Measurements from ENCODE around the gene PTPRB.

The PTPRB gene

DNA sequence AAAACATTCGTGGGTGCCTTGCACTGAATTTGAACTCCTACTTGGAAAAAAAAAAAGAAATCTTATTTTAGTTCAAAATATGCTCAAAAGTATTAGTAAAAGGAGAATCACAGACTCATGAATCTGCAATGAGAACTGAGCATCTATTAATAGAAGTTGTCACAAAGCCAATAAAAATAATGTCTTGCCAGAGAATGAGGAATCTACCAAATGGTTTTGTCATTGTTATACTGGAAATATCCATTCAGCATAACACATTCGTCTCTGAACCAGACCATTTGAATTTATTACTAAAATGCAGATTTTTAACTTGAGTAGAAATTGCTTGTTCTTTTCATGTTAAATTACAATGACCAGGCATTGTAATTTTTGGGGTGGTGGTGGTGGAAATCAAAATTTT lies 11.6 kb upstream of the PTPRB start:
- no peak for DNase-seq
- H3K36me3 ChIP-seq (replicated peaks) = no peaks in the 10 kb centered on the region
- no peak overlapping the region for H3K4me3 ChIP-seq (ENCODE audit: low read depth, low read length)
- TF ChIP-seq, protein P1, sequence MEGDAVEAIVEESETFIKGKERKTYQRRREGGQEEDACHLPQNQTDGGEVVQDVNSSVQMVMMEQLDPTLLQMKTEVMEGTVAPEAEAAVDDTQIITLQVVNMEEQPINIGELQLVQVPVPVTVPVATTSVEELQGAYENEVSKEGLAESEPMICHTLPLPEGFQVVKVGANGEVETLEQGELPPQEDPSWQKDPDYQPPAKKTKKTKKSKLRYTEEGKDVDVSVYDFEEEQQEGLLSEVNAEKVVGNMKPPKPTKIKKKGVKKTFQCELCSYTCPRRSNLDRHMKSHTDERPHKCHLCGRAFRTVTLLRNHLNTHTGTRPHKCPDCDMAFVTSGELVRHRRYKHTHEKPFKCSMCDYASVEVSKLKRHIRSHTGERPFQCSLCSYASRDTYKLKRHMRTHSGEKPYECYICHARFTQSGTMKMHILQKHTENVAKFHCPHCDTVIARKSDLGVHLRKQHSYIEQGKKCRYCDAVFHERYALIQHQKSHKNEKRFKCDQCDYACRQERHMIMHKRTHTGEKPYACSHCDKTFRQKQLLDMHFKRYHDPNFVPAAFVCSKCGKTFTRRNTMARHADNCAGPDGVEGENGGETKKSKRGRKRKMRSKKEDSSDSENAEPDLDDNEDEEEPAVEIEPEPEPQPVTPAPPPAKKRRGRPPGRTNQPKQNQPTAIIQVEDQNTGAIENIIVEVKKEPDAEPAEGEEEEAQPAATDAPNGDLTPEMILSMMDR (IDR thresholded peaks at IDR 0.05; ENCODE audit: low read depth, low read length, missing control alignments) = no peak
- peak overlapping the region; percentile 93 for H3K27ac ChIP-seq
- no peaks in the 10 kb centered on the region for H3K27me3 ChIP-seq (replicated peaks)
- in situ Hi-C loops (cut with HindIII; ENCODE audit: low pct_ligation_motif_present, low sequenced_read_pairs) = no loop called here

DNA sequence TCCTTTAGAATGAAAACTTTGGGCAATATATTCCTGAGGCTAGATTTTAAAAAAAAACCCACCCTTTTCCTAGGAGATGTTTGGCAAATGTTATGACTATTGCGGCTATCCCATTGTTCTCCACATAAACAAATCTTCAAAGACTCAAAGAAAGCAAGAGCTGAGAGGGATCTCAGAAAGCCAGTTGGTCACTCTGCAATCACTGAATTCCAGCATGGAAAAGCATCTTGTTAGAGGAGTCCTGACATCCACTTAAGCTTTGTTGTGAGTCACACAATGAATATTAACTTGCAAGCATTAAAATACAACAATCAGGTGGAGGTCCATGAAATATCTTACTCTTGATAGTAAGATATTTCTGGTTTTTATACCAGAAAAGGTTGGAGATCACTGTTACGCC lies 11.0 kb upstream of the PTPRB start:
- peak overlapping the region; percentile 93 for H3K27ac ChIP-seq
- no peak overlapping the region for H3K4me3 ChIP-seq (ENCODE audit: low read depth, low read length)
- in situ Hi-C loops (cut with HindIII; ENCODE audit: low pct_ligation_motif_present, low sequenced_read_pairs) = no loop called here
- TF ChIP-seq, protein P1 (IDR thresholded peaks at IDR 0.05; ENCODE audit: low read depth, low read length, missing control alignments) = no peak
- DNase-seq = no peak
- no peaks in the 10 kb centered on the region for H3K36me3 ChIP-seq (replicated peaks)
- H3K27me3 ChIP-seq (replicated peaks) = no peaks in the 10 kb centered on the region

DNA sequence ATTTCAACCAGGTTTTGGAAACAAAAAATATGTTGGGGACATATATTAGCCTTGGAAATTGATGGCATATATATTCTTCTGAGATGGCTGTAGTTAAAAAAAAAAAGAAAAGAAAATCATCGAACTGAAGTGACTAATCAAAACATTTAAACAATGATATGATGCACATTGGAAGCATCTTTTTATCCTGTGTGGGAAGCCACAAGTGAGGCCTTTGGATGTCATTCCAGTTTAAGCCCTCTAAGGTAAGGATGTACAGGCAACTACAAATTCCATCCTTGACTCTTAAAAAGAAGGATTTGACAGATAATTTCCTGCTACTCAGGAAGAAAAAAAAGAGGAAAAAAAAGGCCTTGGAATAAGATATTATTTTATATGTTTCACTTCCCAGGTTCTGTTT lies 9.6 kb upstream of the PTPRB start:
- DNase-seq = peak; percentile 82
- TF ChIP-seq, protein P1 (IDR thresholded peaks at IDR 0.05; ENCODE audit: low read depth, low read length, missing control alignments) = no peak
- no peak overlapping the region for H3K4me3 ChIP-seq (ENCODE audit: low read depth, low read length)
- in situ Hi-C loops (cut with HindIII; ENCODE audit: low pct_ligation_motif_present, low sequenced_read_pairs) = no loop called here
- H3K36me3 ChIP-seq (replicated peaks) = no peaks in the 10 kb centered on the region
- H3K27ac ChIP-seq = peak overlapping the region; percentile 93
- no peaks in the 10 kb centered on the region for H3K27me3 ChIP-seq (replicated peaks)

DNA sequence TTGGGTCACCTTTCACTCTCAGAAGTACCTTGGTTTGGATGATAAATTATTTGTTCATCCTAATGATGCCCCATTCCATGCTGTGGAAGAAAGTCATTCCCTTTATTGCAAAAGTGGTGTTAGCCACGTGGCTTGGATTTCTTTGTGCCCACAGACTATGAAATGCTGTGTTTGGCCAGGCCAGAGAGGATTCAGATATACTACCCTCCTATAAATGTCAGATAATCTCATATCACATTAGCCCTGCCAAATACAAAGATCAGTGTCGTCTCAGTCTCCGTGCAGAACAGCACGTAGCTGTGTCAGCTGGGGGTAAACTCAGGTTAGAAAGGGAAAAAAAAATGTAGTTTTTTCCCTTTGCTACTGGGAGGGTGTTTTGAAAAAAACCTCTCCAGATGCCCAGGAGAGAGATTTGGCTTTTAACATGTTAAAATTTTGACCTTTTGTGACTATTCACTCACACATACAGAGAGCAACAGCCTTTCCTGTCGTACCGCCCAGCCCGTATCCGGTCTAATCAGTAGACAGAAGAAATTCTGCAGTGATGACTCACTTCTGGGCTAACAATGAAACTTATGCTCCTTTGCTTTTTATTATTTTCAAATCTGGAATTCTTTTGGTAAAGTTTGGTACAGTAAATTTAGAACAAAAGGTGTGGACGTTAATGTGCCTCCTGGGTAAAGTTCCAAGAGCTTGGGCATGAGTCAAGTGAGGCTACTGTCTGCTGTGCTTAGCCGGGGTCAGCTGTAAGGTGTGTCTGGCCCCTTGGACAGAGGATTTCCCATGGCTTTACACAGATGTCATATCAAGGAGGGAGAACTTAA lies 8.5 kb upstream of the PTPRB start:
- no peaks in the 10 kb centered on the region for H3K36me3 ChIP-seq (replicated peaks)
- DNase-seq = peak; percentile 94
- H3K27ac ChIP-seq = peak overlapping the region; percentile 93
- in situ Hi-C loops (cut with HindIII; ENCODE audit: low pct_ligation_motif_present, low sequenced_read_pairs) = no loop called here
- TF ChIP-seq, protein P1 (IDR thresholded peaks at IDR 0.05; ENCODE audit: low read depth, low read length, missing control alignments) = no peak
- H3K27me3 ChIP-seq (replicated peaks) = no peaks in the 10 kb centered on the region
- no peak overlapping the region for H3K4me3 ChIP-seq (ENCODE audit: low read depth, low read length)

DNA sequence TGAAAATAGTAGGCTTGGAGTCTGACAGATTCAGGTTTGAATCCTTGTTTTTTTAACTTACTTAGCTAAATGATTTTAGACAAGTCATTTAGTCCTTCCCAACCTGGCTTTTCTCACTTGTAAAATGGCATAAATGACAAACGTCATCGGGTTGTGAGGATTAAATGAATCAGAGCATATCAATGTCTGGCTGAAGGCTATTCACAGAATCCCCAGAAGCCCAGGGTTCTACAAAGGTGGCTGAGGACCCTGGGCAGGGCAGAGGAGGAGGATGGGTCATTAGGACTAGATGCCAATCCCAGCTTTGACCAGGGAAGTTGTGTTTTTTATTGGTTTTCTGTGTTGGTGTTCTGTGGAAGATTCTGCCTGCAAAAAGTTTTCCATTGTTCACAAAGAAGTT lies 7.6 kb upstream of the PTPRB start:
- in situ Hi-C loops (cut with HindIII; ENCODE audit: low pct_ligation_motif_present, low sequenced_read_pairs) = no loop called here
- no peak overlapping the region for H3K4me3 ChIP-seq (ENCODE audit: low read depth, low read length)
- no peaks in the 10 kb centered on the region for H3K27me3 ChIP-seq (replicated peaks)
- H3K36me3 ChIP-seq (replicated peaks) = no peaks in the 10 kb centered on the region
- no peak for DNase-seq
- H3K27ac ChIP-seq = peak overlapping the region; percentile 93
- TF ChIP-seq, protein P1 (IDR thresholded peaks at IDR 0.05; ENCODE audit: low read depth, low read length, missing control alignments) = no peak

DNA sequence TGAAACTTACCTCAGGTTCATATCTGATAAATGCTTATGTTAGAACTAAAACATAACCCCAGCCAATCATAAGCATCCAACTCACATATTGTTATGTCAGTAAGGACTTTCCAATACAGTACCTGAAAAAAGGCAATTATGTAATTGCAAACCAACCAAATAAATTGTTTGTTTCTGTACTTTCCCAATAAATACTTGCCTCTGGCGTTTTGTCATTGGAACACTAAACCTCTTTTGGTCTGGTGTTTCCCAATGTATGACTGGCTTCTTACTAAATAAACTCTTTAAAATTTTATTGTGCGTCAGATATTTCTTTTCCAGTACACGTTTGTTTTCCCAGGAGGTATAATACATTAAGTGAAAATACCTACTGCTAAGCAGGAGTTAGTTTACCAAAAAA lies 6.7 kb upstream of the PTPRB start:
- in situ Hi-C loops (cut with HindIII; ENCODE audit: low pct_ligation_motif_present, low sequenced_read_pairs) = no loop called here
- Histone ChIP-seq H3K27me3 (replicated peaks) (no peaks in the 10 kb centered on the region), H3K27ac (no peak overlapping the region), H3K36me3 (replicated peaks) (no peaks in the 10 kb centered on the region), H3K4me3 (ENCODE audit: low read depth, low read length) (no peak overlapping the region)
- TF ChIP-seq, protein P1 (IDR thresholded peaks at IDR 0.05; ENCODE audit: low read depth, low read length, missing control alignments) = no peak
- no peak for DNase-seq

All from brain microvascular endothelial cell (primary cell).